Measurements from ENCODE around the gene ARPP19. TPM values are rescaled to one million over a fixed set of nuclear protein-coding genes. Genes with fewer than 3 reads are reported as not detected.
"Not testable (repeated sequence)": the region's sequence is repeated elsewhere in the genome, so short reads cannot be mapped to it uniquely, and the experiment has no call there.

The ARPP19 gene
- total RNA-seq, 2 experiments from 2014 or later: 167 to 174 TPM

DNA sequence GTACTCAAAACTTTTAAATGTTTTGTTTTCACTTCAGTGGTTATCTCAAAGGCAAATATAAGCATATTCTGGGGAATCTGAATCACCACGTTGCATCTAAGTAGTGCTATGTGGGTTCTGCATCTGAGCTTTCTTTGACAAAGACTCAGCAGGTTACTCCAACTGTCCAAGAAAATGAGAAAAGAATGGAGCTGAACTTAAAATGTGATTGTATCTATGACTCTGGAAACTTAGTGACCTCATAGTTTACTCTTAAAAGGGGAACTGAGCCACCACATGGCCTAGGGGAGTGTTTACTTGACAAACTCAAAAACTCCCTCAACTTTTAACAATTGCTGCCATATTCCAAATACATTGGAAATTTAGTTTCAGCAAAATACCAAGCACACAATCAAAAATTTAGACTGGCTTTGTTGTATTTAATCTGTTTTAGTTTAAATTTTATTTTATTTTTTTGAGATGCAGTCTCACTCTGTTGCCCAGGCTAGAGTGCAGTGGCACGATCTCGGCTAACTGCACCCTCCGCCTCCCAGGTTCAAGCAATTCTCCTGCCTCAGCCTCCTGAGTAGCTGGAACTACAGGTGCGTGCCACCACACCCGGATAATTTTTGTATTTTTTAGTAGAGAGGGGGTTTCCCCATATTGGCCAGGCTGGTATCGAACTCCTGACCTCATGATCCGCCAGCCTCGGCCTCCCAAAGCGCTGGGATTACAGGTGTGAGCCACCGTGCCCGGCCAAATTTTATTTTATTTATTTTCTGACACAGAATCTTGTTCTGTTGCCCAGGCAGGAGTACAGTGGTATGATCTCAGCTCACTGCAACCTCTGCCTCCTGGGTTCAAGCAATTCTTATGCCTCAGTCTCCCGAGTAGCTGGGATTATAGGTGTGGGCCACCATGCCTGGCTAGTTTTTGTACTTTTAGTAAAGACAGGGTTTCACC, 3.1 kb downstream of the ARPP19 start:
- DNase-seq; ATAC-seq; H3K27me3 Mint-ChIP-seq; H3K9me3 Mint-ChIP-seq (ENCODE audit: low read depth): not testable (repeated sequence)
- H3K4me1 Mint-ChIP-seq: peaks cover 53% of the 10 kb centered on the region
- H3K27ac Mint-ChIP-seq: peak overlapping the region; percentile 71
- peaks cover 24% of the 10 kb centered on the region for H3K36me3 Mint-ChIP-seq
- CTCF ChIA-PET: interaction anchor here (0.8 to 1.7 kb wide), 7 partner anchors 9 to 309 kb away, joined by 3 to 6 read pairs (median 3); partner anchors contain the start of gene MYO5A
- H3K4me3 Mint-ChIP-seq: peak overlapping the region; percentile 12

DNA sequence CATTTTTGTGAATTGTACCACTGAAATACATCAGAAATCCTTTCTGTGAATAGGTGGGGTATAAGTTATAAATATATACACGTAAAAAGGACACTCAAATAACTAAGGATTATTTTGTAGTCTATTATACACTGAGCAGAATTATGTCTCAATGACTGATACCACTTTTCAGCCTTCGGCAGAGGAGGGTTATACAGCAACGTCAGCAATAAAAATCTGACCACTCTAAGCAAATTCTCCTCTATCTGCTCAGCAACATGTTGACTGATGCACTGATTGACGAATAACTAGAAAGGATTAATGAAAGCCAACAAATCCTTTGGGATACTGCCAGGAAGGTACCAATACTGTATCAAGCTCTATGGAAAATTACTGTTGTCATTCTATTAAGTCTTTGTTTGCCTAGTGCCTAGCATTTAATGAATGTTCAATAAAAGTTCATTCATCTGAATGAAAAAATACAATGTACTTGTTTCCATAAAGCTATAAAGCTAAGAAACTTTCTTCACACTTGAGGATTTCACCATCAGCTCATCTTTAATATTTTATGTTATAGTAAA, 5.2 kb downstream of the ARPP19 start:
- CTCF ChIA-PET: interaction anchor here (0.9 to 1.0 kb wide), 4 partner anchors 68 to 301 kb away, joined by 3 to 4 read pairs (median 3); no protein-coding TSS in a partner anchor
- peaks cover 30% of the 10 kb centered on the region for H3K36me3 Mint-ChIP-seq
- H3K4me3 Mint-ChIP-seq: no peak overlapping the region
- no peaks in the 10 kb centered on the region for H3K9me3 Mint-ChIP-seq (ENCODE audit: low read depth)
- peaks cover 66% of the 10 kb centered on the region for H3K4me1 Mint-ChIP-seq
- H3K27ac Mint-ChIP-seq: no peak overlapping the region
- ATAC-seq (no peak), DNase-seq (no peak)
- H3K27me3 Mint-ChIP-seq: no peaks in the 10 kb centered on the region

DNA sequence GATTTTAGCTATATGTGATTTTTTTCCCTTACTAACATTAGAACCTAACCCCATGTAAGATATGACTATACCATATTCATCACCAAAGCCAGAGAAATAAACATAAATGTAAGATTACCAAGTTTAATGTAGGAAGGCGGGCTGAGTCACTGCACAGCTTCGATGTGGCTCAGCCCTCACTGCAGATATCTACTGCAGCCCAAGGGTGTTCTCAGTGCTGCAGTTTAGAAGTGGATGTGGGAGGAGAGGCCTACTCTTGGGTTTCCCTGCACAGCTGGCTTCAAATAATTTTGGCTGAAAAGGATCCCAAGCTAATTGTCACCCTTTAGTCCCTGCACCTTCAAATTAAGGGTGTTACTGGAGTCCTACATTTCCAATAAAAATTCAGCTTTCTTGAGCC, 9.3 kb downstream of the ARPP19 start:
- Mint-ChIP-seq H3K9me3 (ENCODE audit: low read depth) (no peaks in the 10 kb centered on the region), H3K27ac (peak overlapping the region; percentile 91), H3K27me3 (no peaks in the 10 kb centered on the region), H3K4me1 (peaks cover 75% of the 10 kb centered on the region), H3K36me3 (peaks cover 29% of the 10 kb centered on the region), H3K4me3 (peak overlapping the region; percentile 42)
- DNase-seq: peak; percentile 73
- ATAC-seq: peak; percentile 57
- CTCF ChIA-PET: interaction anchor here (0.7 to 2.1 kb wide), 13 partner anchors 9 to 298 kb away, joined by 3 to 6 read pairs (median 4); partner anchors contain the start of genes ARPP19 and ATOSA

DNA sequence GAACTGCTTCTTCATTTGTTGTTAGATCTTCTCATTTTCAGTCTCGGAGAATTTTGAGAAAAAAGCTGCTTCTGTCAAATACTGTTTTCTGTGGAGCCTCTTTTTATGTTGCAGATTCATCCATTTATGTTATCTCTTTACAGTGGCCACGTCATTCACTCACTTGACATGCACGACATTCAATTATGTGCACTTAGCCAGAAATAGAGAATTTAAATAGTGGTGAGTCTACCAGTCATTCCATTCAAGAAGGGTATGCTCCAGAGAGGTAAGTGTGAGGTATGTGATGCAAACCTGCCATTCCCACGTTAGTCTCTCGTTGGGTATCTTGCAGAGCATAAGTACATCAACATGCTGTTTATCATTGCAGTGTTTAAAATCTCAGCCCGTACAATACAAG, 9.8 kb downstream of the ARPP19 start:
- no peaks in the 10 kb centered on the region for H3K27me3 Mint-ChIP-seq
- H3K36me3 Mint-ChIP-seq: peaks cover 29% of the 10 kb centered on the region
- ATAC-seq (peak; percentile 12), DNase-seq (no peak)
- peaks cover 71% of the 10 kb centered on the region for H3K4me1 Mint-ChIP-seq
- H3K27ac Mint-ChIP-seq: peak overlapping the region; percentile 91
- no peaks in the 10 kb centered on the region for H3K9me3 Mint-ChIP-seq (ENCODE audit: low read depth)
- CTCF ChIA-PET: interaction anchor here (0.7 to 2.1 kb wide), 16 partner anchors 8 to 302 kb away, joined by 3 to 6 read pairs (median 4); partner anchors contain the start of genes ARPP19 and ATOSA
- H3K4me3 Mint-ChIP-seq: peak overlapping the region; percentile 42

DNA sequence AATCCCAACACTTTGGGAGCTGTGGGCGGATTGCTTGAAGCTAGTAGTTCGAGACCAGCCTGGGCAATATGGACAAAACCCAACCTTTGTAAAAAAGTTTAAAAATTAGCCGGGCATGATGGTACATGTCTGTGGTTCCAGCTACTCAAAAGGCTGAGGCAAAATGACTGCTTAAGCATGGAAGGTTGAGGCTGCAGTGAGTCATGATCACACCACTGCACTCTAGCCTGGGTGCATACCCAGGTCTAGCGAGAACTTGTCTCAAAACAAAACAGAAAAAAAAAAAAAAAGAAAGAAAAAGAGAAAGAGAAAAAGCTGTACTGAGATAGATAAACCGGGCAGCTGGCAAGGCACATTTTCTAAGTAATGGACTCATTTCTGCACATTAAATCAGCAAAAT, 10.6 kb downstream of the ARPP19 start:
- Mint-ChIP-seq H3K4me3 (peak overlapping the region; percentile 42), H3K36me3 (peaks cover 35% of the 10 kb centered on the region), H3K27ac (peak overlapping the region; percentile 91), H3K27me3 (no peaks in the 10 kb centered on the region), H3K4me1 (peaks cover 68% of the 10 kb centered on the region), H3K9me3 (ENCODE audit: low read depth) (no peaks in the 10 kb centered on the region)
- ATAC-seq (peak; percentile 92), DNase-seq (peak; percentile 89)
- CTCF ChIA-PET: interaction anchor here (0.9 to 2.1 kb wide), 10 partner anchors 9 to 475 kb away, joined by 3 to 5 read pairs (median 4); partner anchors contain the start of genes ARPP19 and ATOSA

DNA sequence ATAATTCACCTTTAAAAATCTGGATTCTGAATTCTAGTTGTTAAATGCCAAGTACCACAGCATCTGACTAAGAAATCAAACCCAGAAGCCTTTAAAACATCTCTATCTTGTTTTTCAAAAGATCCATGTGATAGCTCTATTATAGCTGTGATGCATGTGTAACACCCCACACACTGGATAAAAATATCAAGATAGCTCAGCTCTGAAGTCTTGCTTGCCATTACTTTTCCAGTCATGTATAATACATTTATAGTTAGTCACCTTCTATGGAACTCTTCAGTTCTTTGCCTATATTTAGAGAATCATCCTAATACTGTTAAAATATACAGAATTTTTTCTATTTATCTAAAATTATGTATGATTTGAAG, 11.6 kb downstream of the ARPP19 start:
- Mint-ChIP-seq H3K27ac (peak overlapping the region; percentile 49), H3K4me1 (peaks cover 60% of the 10 kb centered on the region), H3K36me3 (peaks cover 32% of the 10 kb centered on the region), H3K27me3 (no peaks in the 10 kb centered on the region), H3K4me3 (no peak overlapping the region), H3K9me3 (ENCODE audit: low read depth) (no peaks in the 10 kb centered on the region)
- DNase-seq (no peak), ATAC-seq (no peak)
- CTCF ChIA-PET: no interaction called here

DNA sequence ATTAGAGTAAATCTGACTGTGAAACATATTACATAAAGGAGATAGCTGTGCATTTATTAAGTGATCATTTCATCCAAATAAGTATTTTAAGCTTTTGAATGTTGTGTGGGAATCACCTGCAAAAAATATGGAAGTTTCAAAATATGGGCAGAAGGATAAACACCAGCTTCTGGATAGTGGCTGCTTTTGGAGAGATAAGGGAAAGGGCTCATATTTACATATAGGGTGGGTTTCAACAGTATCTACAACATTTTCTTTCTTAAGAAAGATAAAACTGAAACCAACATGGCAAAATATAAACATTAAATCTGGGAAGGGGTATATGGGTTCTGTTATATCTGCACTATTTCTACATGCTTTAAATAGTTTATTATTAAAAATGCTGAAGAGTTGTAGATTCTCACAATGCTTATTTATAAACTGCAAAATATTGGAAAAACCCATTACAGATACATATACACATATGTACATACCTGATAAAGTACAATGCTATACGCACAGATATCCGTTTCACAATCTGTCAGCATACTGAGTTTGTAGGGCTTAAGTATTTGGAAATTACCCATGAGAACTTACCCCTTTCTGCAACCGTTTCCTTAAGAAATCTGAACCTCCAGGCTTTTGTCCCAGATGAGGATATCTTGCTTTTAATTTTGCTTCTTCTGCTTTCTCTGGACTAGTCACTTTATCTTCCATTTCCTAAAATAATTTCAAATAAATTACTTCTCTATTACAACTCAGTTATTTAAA, 12.1 kb downstream of the ARPP19 start:
- no peak for DNase-seq
- Mint-ChIP-seq H3K27ac (peak overlapping the region; percentile 70), H3K4me3 (no peak overlapping the region), H3K36me3 (peaks cover 35% of the 10 kb centered on the region), H3K4me1 (peaks cover 58% of the 10 kb centered on the region), H3K27me3 (no peaks in the 10 kb centered on the region), H3K9me3 (ENCODE audit: low read depth) (no peaks in the 10 kb centered on the region)
- CTCF ChIA-PET: interaction anchor here (1.0 kb wide), 1 partner anchor 9 kb away, joined by 3 read pairs; no protein-coding TSS in a partner anchor
- ATAC-seq: no peak

DNA sequence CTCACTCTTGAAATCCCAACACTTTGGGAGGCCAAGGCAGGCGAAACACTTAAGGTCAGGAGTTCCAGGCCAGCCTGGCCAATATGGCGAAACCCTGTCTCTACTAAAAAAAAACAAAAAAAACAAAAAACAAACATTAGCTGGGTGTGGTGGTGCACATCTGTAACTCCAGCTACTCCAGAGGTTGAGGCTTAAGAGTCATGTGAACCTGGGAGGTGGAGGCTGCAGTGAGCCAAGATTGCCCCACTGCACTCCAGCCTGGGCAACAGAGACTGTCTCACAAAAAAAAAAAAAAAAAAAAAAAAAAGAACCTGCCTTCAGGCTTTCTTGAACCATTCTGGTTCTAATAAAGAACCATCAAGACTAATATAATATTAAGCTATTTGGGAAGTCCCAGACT, 16.5 kb downstream of the ARPP19 start:
- H3K9me3 Mint-ChIP-seq (ENCODE audit: low read depth): no peaks in the 10 kb centered on the region
- H3K4me3 Mint-ChIP-seq: no peak overlapping the region
- DNase-seq (no peak), ATAC-seq (no peak)
- peaks cover 27% of the 10 kb centered on the region for H3K4me1 Mint-ChIP-seq
- CTCF ChIA-PET: interaction anchor here (0.7 to 2.0 kb wide), 4 partner anchors 18 to 47 kb away, joined by 3 to 5 read pairs (median 3); partner anchors contain the start of gene MYO5A
- H3K27me3 Mint-ChIP-seq: no peaks in the 10 kb centered on the region
- peaks cover 52% of the 10 kb centered on the region for H3K36me3 Mint-ChIP-seq
- no peak overlapping the region for H3K27ac Mint-ChIP-seq

DNA sequence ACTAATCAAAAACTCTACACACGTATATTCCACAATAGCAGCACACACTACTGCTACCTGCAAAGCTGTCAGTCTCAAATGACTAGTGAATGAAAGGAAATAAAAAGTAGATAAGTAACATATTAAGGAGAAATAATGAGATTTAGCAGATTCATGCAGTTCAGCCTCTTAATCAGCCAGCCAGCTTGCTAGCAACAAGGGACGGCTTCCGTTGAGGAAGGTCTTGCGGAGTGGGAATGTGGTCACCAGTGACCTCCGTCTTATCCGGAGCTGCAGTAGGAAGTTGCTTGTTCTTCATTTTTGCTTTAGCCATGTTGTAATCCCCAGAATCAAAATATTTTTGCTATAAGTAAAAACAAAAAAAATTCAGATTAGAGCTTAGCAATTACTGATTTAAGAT, 17.1 kb downstream of the ARPP19 start:
- Mint-ChIP-seq H3K27me3 (no peaks in the 10 kb centered on the region), H3K9me3 (ENCODE audit: low read depth) (peaks cover under 1% of the 10 kb centered on the region), H3K36me3 (peaks cover 57% of the 10 kb centered on the region), H3K4me3 (no peak overlapping the region), H3K27ac (no peak overlapping the region), H3K4me1 (peaks cover 28% of the 10 kb centered on the region)
- ATAC-seq (no peak), DNase-seq (no peak)
- CTCF ChIA-PET: interaction anchor here (0.7 to 1.8 kb wide), 3 partner anchors 17 to 47 kb away, joined by 3 read pairs; partner anchors contain the start of gene MYO5A

DNA sequence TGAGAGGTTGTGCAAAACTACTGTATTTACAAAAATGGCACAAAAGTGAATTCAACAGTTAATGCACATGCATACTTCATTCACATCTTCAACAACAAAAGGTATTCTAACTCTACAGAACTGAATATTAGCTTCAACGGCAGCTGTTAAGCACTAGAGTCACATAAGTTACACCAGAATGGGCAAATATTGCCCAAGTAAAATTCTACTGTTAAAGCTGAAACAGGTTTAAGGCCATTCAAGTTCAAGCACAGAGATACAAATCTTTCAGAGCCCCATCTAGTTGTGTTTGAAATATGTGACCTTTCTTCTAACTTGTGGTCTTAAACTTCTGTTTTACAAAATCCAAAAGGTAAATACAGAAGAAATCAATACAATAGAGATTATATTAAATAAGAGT, 17.6 kb downstream of the ARPP19 start:
- Mint-ChIP-seq H3K36me3 (peaks cover 58% of the 10 kb centered on the region), H3K4me1 (peaks cover 28% of the 10 kb centered on the region)
- DNase-seq; ATAC-seq; H3K27ac Mint-ChIP-seq; H3K4me3 Mint-ChIP-seq; H3K27me3 Mint-ChIP-seq; H3K9me3 Mint-ChIP-seq (ENCODE audit: low read depth): not testable (repeated sequence)
- CTCF ChIA-PET: interaction anchor here (1.8 kb wide), 1 partner anchor 48 kb away, joined by 3 read pairs; no protein-coding TSS in a partner anchor

DNA sequence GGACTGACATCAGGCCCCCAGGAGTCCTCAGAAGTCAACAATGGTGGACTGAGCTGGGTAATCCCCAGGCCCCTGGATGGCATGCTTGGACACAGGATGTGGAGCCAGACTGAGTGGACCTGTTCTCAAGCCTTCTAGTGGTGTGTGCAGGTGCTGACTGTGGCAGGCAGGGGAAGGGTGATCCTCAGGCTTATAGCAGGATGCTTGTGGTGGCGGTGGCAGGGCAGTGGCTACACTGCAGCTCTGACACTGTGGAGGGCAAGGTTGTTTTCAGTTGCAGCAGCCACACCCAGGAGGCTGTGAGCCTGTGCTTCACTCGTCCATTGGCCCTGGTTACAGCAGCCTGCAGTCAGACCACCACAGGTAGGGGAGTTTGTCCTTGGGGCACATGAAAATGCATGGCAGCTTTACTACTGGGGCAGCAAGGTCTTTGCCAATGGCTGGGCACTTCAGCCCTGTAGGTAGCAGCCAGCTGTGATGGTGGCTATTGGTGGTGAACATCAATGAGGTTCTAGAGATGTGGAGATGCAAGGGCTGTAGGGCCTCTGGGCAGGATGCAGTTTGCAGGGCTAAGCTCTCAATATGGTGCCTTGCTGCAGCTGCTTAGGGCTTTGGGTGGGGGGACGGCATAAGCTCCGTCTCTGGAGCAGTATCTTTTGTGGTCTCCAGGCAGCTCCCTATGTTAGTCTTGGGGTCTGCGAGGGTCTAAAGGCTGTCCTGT, 22.6 kb downstream of the ARPP19 start:
- Mint-ChIP-seq H3K27ac (peak overlapping the region; percentile 71), H3K9me3 (ENCODE audit: low read depth) (peaks cover 2% of the 10 kb centered on the region), H3K36me3 (peaks cover 52% of the 10 kb centered on the region), H3K4me3 (no peak overlapping the region), H3K27me3 (no peaks in the 10 kb centered on the region), H3K4me1 (peaks cover 21% of the 10 kb centered on the region)
- CTCF ChIA-PET: interaction anchor here (0.7 kb wide), 1 partner anchor 12 kb away, joined by 3 read pairs; no protein-coding TSS in a partner anchor
- peak; percentile 73 for DNase-seq
- peak; percentile 85 for ATAC-seq

DNA sequence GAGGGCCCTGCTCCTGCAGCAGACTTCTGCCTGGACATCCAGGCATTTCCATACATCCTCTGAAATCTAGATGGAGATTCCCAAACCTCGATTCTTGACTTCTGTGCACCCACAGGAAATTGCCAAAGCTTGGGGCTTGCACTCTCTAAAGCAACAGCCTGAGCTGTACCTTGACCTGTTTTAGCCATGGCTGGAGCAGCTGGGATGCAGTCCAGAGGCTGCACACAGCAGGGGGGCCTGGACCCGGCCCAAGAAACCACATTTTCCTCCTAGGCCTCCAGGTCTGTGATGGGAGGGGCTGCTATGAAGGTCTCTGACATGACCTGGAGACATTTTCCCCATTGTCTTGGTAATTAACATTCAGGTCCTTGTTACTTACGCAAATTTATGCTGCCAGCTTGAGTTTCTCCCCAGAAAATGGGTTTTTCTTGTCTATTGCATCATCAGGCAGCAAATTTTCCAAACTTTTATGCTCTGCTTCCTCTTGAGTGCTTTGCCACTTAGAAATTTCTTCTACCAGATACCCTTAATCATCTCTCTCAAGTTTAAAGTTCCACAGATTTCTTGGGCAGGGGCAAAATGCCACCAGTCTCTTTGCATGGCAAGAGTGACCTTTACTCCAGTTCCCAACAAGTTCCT, 28.3 kb downstream of the ARPP19 start:
- CTCF ChIA-PET: no interaction called here
- ATAC-seq (no peak), DNase-seq (no peak)
- H3K4me3 Mint-ChIP-seq: no peak overlapping the region
- H3K36me3 Mint-ChIP-seq: peaks cover 17% of the 10 kb centered on the region
- no peaks in the 10 kb centered on the region for H3K27me3 Mint-ChIP-seq
- H3K9me3 Mint-ChIP-seq (ENCODE audit: low read depth): peaks cover 6% of the 10 kb centered on the region
- no peak overlapping the region for H3K27ac Mint-ChIP-seq
- peaks cover 3% of the 10 kb centered on the region for H3K4me1 Mint-ChIP-seq
